Measurements from ENCODE around the gene PCNX3. TPM values are rescaled to one million over a fixed set of nuclear protein-coding genes. Genes with fewer than 3 reads are reported as not detected.
A peak's percentile ranks its signal among the peaks of the same experiment; 100 is the strongest.

Gene PCNX3
- total and polyA plus RNA-seq, 2 of the 13 experiments (the other 11 are each of a cell fraction or from before 2014, with no cell fraction given): 16.2 to 23.0 TPM

- peak; percentile 22; the same call in 1 of the 2 replicates for TF ChIP-seq ZBTB34 (CRISPR knock-in tag; IDR thresholded peaks at IDR 0.05)
- 0 out of 2 replicates have a peak, but pooled peaks have one; percentile 67 for TF ChIP-seq ZNF275 (CRISPR knock-in tag; IDR thresholded peaks at IDR 0.05; ENCODE audit: borderline replicate concordance)
- TF ChIP-seq ZC3H13 (CRISPR knock-in tag; IDR thresholded peaks at IDR 0.05): 0 out of 2 replicates have a peak, but pooled peaks have one; percentile 74
- TF ChIP-seq ZBTB21 (CRISPR knock-in tag; IDR thresholded peaks at IDR 0.05): peak; percentile 34; the same call in 1 of the 2 replicates
- TF ChIP-seq ZNF382 (CRISPR knock-in tag; IDR thresholded peaks at IDR 0.05; ENCODE audit: borderline replicate concordance): no peak
- no peak for TF ChIP-seq ZNF10 (CRISPR knock-in tag; IDR thresholded peaks at IDR 0.05; ENCODE audit: borderline replicate concordance, low read depth)
- no peak for TF ChIP-seq SKIL (CRISPR knock-in tag; IDR thresholded peaks at IDR 0.05; ENCODE audit: borderline replicate concordance)
- no peak for TF ChIP-seq MIXL1 (CRISPR knock-in tag; IDR thresholded peaks at IDR 0.05)
- TF ChIP-seq NR2F6 (IDR thresholded peaks at IDR 0.05): peak; percentile 41
- TF ChIP-seq NR2F6 (CRISPR knock-in tag; IDR thresholded peaks at IDR 0.05): peak; percentile 67
- peak; percentile 19; the same call in 1 of the 2 replicates for TF ChIP-seq PHF21A (CRISPR knock-in tag; IDR thresholded peaks at IDR 0.05)
- TF ChIP-seq EHMT2 (IDR thresholded peaks at IDR 0.05; ENCODE audit: borderline replicate concordance, low read depth, low read length): no peak
- TF ChIP-seq HOXA9 (CRISPR knock-in tag; IDR thresholded peaks at IDR 0.05; ENCODE audit: borderline replicate concordance): no peak
- TF ChIP-seq PATZ1 (CRISPR knock-in tag; IDR thresholded peaks at IDR 0.05): peak; percentile 71
- no peak for TF ChIP-seq SOX13 (IDR thresholded peaks at IDR 0.05)
- TF ChIP-seq SOX13 (CRISPR knock-in tag; conservative IDR thresholded peaks at IDR 0.05 in 1 of 2, IDR thresholded peaks at IDR 0.05 in 1 of 2): peak in 1 of 2 experiments; percentile 69; a peak in 1 of 4 replicates
- TF ChIP-seq PHF20 (CRISPR knock-in tag; IDR thresholded peaks at IDR 0.05): no peak
- 0 out of 2 replicates have a peak, but pooled peaks have one; percentile 19 for TF ChIP-seq ZFP91 (CRISPR knock-in tag; IDR thresholded peaks at IDR 0.05; ENCODE audit: borderline replicate concordance)
- TF ChIP-seq CAMTA2 (CRISPR knock-in tag; IDR thresholded peaks at IDR 0.05; ENCODE audit: borderline replicate concordance): no peak
- TF ChIP-seq PRPF4 (IDR thresholded peaks at IDR 0.05; ENCODE audit: low read depth, low read length, poor library complexity, severe bottlenecking): no peak
- no peak for TF ChIP-seq ASH2L (IDR thresholded peaks at IDR 0.05; ENCODE audit: insufficient read length, low read depth, low read length)
These were observed 1.0 kb downstream of the PCNX3 start (continued) for GRCh38 chr11:65616575-65617001.
